A673 (cell line): ENCODE results near the gene C1orf21. TPM values are rescaled to one million over a fixed set of nuclear protein-coding genes. Genes with fewer than 3 reads are reported as not detected.

ENCODE experiments used
- BruUV-seq: library from RNA; stranded (reverse); fragments of 400-500 nt; replicated peaks from 2 replicates; lab custom pipeline; 2021; lab: Mats Ljungman, UMichigan
- CTCF ChIA-PET: fragments of 300-600 bp; sonication (Branson Sonifier 250); formaldehyde crosslinking; loops from one replicate; lab custom pipeline; 2022; ENCODE audit warnings: antibody characterized with exemption; lab: Charles Lee
- POLR2A ChIA-PET: fragments of 300-600 bp; sonication (Branson Sonifier 250); formaldehyde crosslinking; loops from one replicate; lab custom pipeline; 2022; ENCODE audit warnings: antibody characterized with exemption; ENCODE audit not compliant: low non-redundant PET; lab: Charles Lee
- DNase-seq: peaks from one replicate; pipeline ENCODE4 v3.0.0-alpha.2; 2015; ENCODE audit warnings: low spot score
- H3K27ac ChIP-seq: fragments of 200-600 bp; sonication (generic); 2 replicates; pipeline ENCODE4 v1.5.1; 2016; ENCODE audit warnings: mixed run types, low read depth, mild to moderate bottlenecking, mixed read lengths, antibody characterized with exemption, low read length; ENCODE audit not compliant: poor library complexity, severe bottlenecking
- H3K27me3 ChIP-seq: fragments of 200-600 bp; sonication (generic); replicated peaks from 2 replicates; pipeline ENCODE4 v1.6.1; 2017; ENCODE audit warnings: mixed run types, low read depth, mild to moderate bottlenecking, mixed read lengths, antibody characterized with exemption, low read length; ENCODE audit not compliant: insufficient read depth, poor library complexity
- H3K36me3 ChIP-seq: fragments of 200-600 bp; sonication (generic); 2 replicates; pipeline ENCODE4 v1.6.1; 2016; ENCODE audit warnings: mixed run types, mild to moderate bottlenecking, mixed read lengths, antibody characterized with exemption, low read length; ENCODE audit not compliant: insufficient read depth, poor library complexity, severe bottlenecking
- H3K4me1 ChIP-seq: fragments of 200-600 bp; sonication (generic); 2 replicates; pipeline ENCODE4 v1.6.1; 2017; ENCODE audit warnings: mixed run types, mild to moderate bottlenecking, mixed read lengths, antibody characterized with exemption, low read length; ENCODE audit not compliant: insufficient read depth, poor library complexity, severe bottlenecking
- H3K4me3 ChIP-seq: fragments of 200-600 bp; sonication (generic); 2 replicates; pipeline ENCODE4 v1.5.1; 2016; ENCODE audit warnings: low read depth, mixed run types, mild to moderate bottlenecking, mixed read lengths, low read length; ENCODE audit not compliant: poor library complexity, severe bottlenecking
- H3K9me3 ChIP-seq: fragments of 200-600 bp; sonication (generic); 2 replicates; pipeline ENCODE4 v1.6.1; 2016; ENCODE audit warnings: mixed run types, low read depth, mild to moderate bottlenecking, mixed read lengths, antibody characterized with exemption, low read length; ENCODE audit not compliant: poor library complexity, severe bottlenecking
- EZH2 ChIP-seq: fragments of 200-600 bp; sonication (generic); IDR thresholded peaks from 2 replicates; pipeline ENCODE4 v1.6.1; 2017; ENCODE audit warnings: borderline replicate concordance, low read depth, mild to moderate bottlenecking, mixed read lengths, antibody characterized with exemption, low read length; ENCODE audit not compliant: poor library complexity, severe bottlenecking
- intact Hi-C: fragments of 100-400 bp; cut with micrococcal nuclease; formaldehyde crosslinking; loops from one replicate; pipeline ENCODE4 v1.10.0; 2022; ENCODE audit not compliant: unreplicated experiment
- total RNA-seq: library from RNA; stranded (reverse); gene quantifications from 2 replicates; pipeline ENCODE4 v1.2.3, GENCODE V29; 2021
- TF ChIP-seq, protein P1 (sequence below): fragments of 300-800, 200-600 bp; sonication (generic); conservative IDR thresholded peaks from 2 replicates; pipeline ENCODE4 v1.5.1; 2017; ENCODE audit warnings: low read depth, mild to moderate bottlenecking, antibody characterized with exemption, low read length, moderate library complexity, mixed read lengths

C1orf21 gene
- total RNA-seq, 1 experiment from 2014 or later = 31.3 TPM

- no peaks in the 10 kb centered on the region for H3K27me3 ChIP-seq
- H3K9me3 ChIP-seq = no peaks in the 10 kb centered on the region
- ChIA-PET POLR2A (no interaction called here), CTCF (no interaction called here)
- no peak overlapping the region for H3K4me3 ChIP-seq
- H3K36me3 ChIP-seq = no peaks in the 10 kb centered on the region
- TF ChIP-seq EZH2 = no peak
- TF ChIP-seq, protein P1, sequence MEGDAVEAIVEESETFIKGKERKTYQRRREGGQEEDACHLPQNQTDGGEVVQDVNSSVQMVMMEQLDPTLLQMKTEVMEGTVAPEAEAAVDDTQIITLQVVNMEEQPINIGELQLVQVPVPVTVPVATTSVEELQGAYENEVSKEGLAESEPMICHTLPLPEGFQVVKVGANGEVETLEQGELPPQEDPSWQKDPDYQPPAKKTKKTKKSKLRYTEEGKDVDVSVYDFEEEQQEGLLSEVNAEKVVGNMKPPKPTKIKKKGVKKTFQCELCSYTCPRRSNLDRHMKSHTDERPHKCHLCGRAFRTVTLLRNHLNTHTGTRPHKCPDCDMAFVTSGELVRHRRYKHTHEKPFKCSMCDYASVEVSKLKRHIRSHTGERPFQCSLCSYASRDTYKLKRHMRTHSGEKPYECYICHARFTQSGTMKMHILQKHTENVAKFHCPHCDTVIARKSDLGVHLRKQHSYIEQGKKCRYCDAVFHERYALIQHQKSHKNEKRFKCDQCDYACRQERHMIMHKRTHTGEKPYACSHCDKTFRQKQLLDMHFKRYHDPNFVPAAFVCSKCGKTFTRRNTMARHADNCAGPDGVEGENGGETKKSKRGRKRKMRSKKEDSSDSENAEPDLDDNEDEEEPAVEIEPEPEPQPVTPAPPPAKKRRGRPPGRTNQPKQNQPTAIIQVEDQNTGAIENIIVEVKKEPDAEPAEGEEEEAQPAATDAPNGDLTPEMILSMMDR = no peak
- no peak overlapping the region for H3K27ac ChIP-seq
- no peaks in the 10 kb centered on the region for H3K4me1 ChIP-seq
- no TSS peak for BruUV-seq
- intact Hi-C loops = no loop called here
- no peak for DNase-seq
Observed at GRCh38 chr1:184373155-184373554, 13.7 kb upstream of the C1orf21 start.

DNA sequence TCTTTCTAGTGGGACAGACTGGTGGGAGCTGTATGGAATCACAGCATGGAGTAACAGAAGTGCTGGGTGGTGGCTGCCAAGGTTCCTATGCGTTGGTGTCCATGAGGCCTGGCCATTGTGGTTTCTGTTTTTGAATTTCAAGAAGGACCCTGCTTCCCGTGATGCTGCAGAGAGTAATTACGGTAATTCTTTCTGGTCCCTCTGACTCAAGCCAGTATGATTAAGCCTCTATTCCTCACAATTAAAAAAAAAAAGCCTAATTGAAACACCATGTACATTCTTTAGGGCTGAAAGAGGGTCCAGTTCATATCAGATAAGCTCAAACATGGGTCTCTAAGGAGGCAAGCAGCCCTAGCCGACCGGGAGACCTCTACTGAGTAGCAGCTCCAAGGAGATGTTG is 10.5 kb upstream of the C1orf21 start:
- intact Hi-C loops = no loop called here
- CTCF ChIA-PET = no interaction called here
- POLR2A ChIA-PET = no interaction called here
- H3K27ac ChIP-seq = no peak overlapping the region
- no peaks in the 10 kb centered on the region for H3K36me3 ChIP-seq
- no peaks in the 10 kb centered on the region for H3K9me3 ChIP-seq
- no peaks in the 10 kb centered on the region for H3K4me1 ChIP-seq
- DNase-seq = no peak
- H3K4me3 ChIP-seq = no peak overlapping the region
- no peaks in the 10 kb centered on the region for H3K27me3 ChIP-seq
- BruUV-seq = no TSS peak
- no peak for TF ChIP-seq EZH2
- TF ChIP-seq, protein P1 = no peak

DNA sequence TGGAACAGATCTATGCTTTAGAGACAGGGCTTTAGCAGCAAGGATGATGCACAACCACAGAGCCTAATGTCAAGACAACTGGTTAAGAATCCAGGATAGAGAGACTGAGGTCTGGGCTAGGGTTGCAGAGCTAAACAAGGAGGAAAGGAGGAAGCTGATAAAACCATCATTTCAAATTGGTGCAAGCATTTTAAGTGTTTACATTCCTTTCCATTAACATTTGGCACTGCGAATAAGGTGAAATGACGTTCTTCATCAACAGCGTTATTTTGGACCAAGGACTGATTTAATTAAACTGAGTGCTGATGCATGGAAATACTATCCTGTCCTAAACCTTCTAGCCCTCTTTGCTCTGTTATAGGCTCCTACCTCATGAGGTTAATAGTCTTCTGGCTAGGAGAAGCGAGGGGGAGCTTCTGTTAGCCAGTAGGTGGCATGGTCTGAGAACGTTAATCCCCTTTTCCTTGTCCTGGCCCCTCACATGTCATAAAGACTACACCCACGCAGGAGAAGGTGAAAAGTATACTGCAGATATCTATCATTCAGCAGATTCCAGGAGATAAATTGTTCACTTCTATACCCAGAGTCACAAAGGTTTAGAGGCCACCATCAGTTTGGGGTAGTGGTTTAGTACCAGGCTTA is 7.6 kb upstream of the C1orf21 start:
- TF ChIP-seq, protein P1 = peak; percentile 48; the same call in 1 of the 2 replicates
- no peak for TF ChIP-seq EZH2
- intact Hi-C loops = no loop called here
- H3K4me3 ChIP-seq = no peak overlapping the region
- ChIA-PET CTCF (interaction anchor here (0.6 to 1.2 kb wide), 2 partner anchors 116 to 284 kb away, joined by 3 to 4 read pairs; no protein-coding TSS in a partner anchor), POLR2A (no interaction called here)
- H3K9me3 ChIP-seq = no peaks in the 10 kb centered on the region
- peak; percentile 24 for DNase-seq
- H3K27me3 ChIP-seq = no peaks in the 10 kb centered on the region
- H3K27ac ChIP-seq = no peak overlapping the region
- no peaks in the 10 kb centered on the region for H3K4me1 ChIP-seq
- BruUV-seq = no TSS peak
- H3K36me3 ChIP-seq = no peaks in the 10 kb centered on the region
